A673 (cell line): ENCODE results near the gene KLK5. TPM values are rescaled to one million over a fixed set of nuclear protein-coding genes. Genes with fewer than 3 reads are reported as not detected.

Experiments used
- BruUV-seq: library from RNA; stranded (reverse); fragments of 400-500 nt; replicated peaks from 2 replicates; lab custom pipeline; 2021; lab: Mats Ljungman, UMichigan
- CTCF ChIA-PET: fragments of 300-600 bp; sonication (Branson Sonifier 250); formaldehyde crosslinking; loops from one replicate; lab custom pipeline; 2022; ENCODE audit warnings: antibody characterized with exemption; lab: Charles Lee
- POLR2A ChIA-PET: fragments of 300-600 bp; sonication (Branson Sonifier 250); formaldehyde crosslinking; loops from one replicate; lab custom pipeline; 2022; ENCODE audit warnings: antibody characterized with exemption; ENCODE audit not compliant: low non-redundant PET; lab: Charles Lee
- DNase-seq: peaks from one replicate; pipeline ENCODE4 v3.0.0-alpha.2; 2015; ENCODE audit warnings: low spot score
- H3K27ac ChIP-seq: fragments of 200-600 bp; sonication (generic); 2 replicates; pipeline ENCODE4 v1.5.1; 2016; ENCODE audit warnings: mixed run types, low read depth, mild to moderate bottlenecking, mixed read lengths, antibody characterized with exemption, low read length; ENCODE audit not compliant: poor library complexity, severe bottlenecking
- H3K27me3 ChIP-seq: fragments of 200-600 bp; sonication (generic); replicated peaks from 2 replicates; pipeline ENCODE4 v1.6.1; 2017; ENCODE audit warnings: mixed run types, low read depth, mild to moderate bottlenecking, mixed read lengths, antibody characterized with exemption, low read length; ENCODE audit not compliant: insufficient read depth, poor library complexity
- H3K36me3 ChIP-seq: fragments of 200-600 bp; sonication (generic); 2 replicates; pipeline ENCODE4 v1.6.1; 2016; ENCODE audit warnings: mixed run types, mild to moderate bottlenecking, mixed read lengths, antibody characterized with exemption, low read length; ENCODE audit not compliant: insufficient read depth, poor library complexity, severe bottlenecking
- H3K4me1 ChIP-seq: fragments of 200-600 bp; sonication (generic); 2 replicates; pipeline ENCODE4 v1.6.1; 2017; ENCODE audit warnings: mixed run types, mild to moderate bottlenecking, mixed read lengths, antibody characterized with exemption, low read length; ENCODE audit not compliant: insufficient read depth, poor library complexity, severe bottlenecking
- H3K4me3 ChIP-seq: fragments of 200-600 bp; sonication (generic); 2 replicates; pipeline ENCODE4 v1.5.1; 2016; ENCODE audit warnings: low read depth, mixed run types, mild to moderate bottlenecking, mixed read lengths, low read length; ENCODE audit not compliant: poor library complexity, severe bottlenecking
- H3K9me3 ChIP-seq: fragments of 200-600 bp; sonication (generic); 2 replicates; pipeline ENCODE4 v1.6.1; 2016; ENCODE audit warnings: mixed run types, low read depth, mild to moderate bottlenecking, mixed read lengths, antibody characterized with exemption, low read length; ENCODE audit not compliant: poor library complexity, severe bottlenecking
- EZH2 ChIP-seq: fragments of 200-600 bp; sonication (generic); IDR thresholded peaks from 2 replicates; pipeline ENCODE4 v1.6.1; 2017; ENCODE audit warnings: borderline replicate concordance, low read depth, mild to moderate bottlenecking, mixed read lengths, antibody characterized with exemption, low read length; ENCODE audit not compliant: poor library complexity, severe bottlenecking
- intact Hi-C: fragments of 100-400 bp; cut with micrococcal nuclease; formaldehyde crosslinking; loops from one replicate; pipeline ENCODE4 v1.10.0; 2022; ENCODE audit not compliant: unreplicated experiment
- total RNA-seq: library from RNA; stranded (reverse); gene quantifications from 2 replicates; pipeline ENCODE4 v1.2.3, GENCODE V29; 2021
- TF ChIP-seq, protein P1 (sequence below): fragments of 300-800, 200-600 bp; sonication (generic); conservative IDR thresholded peaks from 2 replicates; pipeline ENCODE4 v1.5.1; 2017; ENCODE audit warnings: low read depth, mild to moderate bottlenecking, antibody characterized with exemption, low read length, moderate library complexity, mixed read lengths

KLK5 gene
- total RNA-seq, 1 experiment from 2014 or later = not detected

DNA sequence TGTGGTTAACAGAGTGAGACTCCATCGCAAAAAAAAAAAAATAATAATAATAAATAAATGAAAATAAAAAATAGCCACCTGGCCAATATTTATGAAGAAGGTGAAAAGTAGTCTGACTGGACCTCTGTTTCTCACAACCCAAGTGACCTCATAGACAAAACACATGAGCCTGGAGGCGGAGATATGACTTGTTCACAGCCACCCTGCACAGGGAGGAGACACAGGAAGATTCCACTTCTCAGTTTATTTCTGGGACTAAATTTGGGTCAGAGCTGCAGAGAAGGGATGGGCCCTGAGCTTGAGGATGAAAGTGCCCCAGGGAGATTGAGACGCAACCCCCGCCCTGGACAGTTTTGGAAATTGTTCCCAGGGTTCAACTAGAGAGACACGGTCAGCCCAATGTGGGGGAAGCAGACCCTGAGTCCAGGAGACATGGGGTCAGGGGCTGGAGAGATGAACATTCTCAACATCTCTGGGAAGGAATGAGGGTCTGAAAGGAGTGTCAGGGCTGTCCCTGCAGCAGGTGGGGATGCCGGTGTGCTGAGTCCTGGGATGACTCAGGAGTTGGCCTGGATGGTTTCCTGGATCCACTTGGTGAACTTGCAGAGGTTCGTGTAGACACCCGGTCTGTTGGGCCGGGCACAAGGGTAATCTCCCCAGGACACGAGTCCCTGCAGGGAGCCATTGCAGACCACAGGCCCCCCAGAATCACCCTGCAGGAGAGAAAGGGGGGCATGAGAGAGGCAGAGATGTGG lies 9.6 kb downstream of the KLK5 start:
- Histone ChIP-seq H3K9me3 (peaks cover 7% of the 10 kb centered on the region), H3K36me3 (no peaks in the 10 kb centered on the region), H3K4me3 (no peak overlapping the region), H3K27ac (no peak overlapping the region), H3K27me3 (peaks cover 5% of the 10 kb centered on the region), H3K4me1 (no peaks in the 10 kb centered on the region)
- intact Hi-C loops = no loop called here
- no peak for TF ChIP-seq EZH2
- TF ChIP-seq, protein P1, sequence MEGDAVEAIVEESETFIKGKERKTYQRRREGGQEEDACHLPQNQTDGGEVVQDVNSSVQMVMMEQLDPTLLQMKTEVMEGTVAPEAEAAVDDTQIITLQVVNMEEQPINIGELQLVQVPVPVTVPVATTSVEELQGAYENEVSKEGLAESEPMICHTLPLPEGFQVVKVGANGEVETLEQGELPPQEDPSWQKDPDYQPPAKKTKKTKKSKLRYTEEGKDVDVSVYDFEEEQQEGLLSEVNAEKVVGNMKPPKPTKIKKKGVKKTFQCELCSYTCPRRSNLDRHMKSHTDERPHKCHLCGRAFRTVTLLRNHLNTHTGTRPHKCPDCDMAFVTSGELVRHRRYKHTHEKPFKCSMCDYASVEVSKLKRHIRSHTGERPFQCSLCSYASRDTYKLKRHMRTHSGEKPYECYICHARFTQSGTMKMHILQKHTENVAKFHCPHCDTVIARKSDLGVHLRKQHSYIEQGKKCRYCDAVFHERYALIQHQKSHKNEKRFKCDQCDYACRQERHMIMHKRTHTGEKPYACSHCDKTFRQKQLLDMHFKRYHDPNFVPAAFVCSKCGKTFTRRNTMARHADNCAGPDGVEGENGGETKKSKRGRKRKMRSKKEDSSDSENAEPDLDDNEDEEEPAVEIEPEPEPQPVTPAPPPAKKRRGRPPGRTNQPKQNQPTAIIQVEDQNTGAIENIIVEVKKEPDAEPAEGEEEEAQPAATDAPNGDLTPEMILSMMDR = no peak
- CTCF ChIA-PET = interaction anchor here (0.5 kb wide), 1 partner anchor 105 kb away, joined by 3 read pairs; no protein-coding TSS in a partner anchor
- BruUV-seq = no TSS peak
- DNase-seq = no peak
- POLR2A ChIA-PET = no interaction called here

DNA sequence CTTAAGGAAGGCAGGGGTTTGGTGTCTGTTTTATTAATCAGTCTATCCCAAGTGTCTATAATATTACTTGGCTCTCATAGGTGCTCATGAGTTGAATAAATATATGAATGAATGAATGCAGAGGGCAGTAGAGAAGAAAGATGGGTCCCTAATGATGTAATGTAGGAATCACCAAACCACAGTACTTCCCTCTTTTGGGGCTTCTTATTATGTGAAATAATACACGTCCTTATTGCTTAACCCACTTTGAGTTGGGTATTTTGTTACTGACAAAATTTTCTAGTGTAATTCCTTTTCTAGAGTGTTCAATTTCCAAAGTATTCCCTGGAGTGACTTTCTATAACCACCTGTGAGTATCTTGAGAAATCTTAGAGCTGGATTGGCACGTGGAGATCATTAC lies 13.2 kb downstream of the KLK5 start:
- Histone ChIP-seq H3K27me3 (no peaks in the 10 kb centered on the region), H3K36me3 (no peaks in the 10 kb centered on the region), H3K4me3 (no peak overlapping the region), H3K9me3 (peaks cover 7% of the 10 kb centered on the region), H3K27ac (no peak overlapping the region), H3K4me1 (no peaks in the 10 kb centered on the region)
- CTCF ChIA-PET = no interaction called here
- no TSS peak for BruUV-seq
- no peak for TF ChIP-seq EZH2
- TF ChIP-seq, protein P1 = no peak
- POLR2A ChIA-PET = no interaction called here
- DNase-seq = no peak
- intact Hi-C loops = no loop called here

DNA sequence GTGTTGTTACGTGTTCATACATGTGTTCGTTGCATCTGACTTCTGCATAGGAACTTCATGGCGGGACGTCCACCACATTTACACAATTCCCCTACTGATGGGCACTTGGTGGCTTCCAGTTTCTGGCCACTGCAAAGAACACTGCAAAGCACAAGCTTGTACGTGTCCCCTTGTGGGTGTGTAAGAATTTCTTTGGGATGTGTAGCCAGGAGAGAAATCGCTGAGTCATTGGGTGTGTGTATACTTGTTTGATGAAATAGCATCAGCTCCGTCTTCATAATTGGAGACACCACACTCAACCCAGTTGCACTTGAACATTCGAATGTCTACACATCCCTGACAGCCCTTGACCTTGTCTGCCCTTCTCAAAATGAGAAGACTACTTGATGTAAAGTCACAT lies 19.2 kb downstream of the KLK5 start:
- Histone ChIP-seq H3K27ac (no peak overlapping the region), H3K4me3 (no peak overlapping the region), H3K36me3 (no peaks in the 10 kb centered on the region), H3K27me3 (peaks cover 3% of the 10 kb centered on the region), H3K4me1 (no peaks in the 10 kb centered on the region), H3K9me3 (no peaks in the 10 kb centered on the region)
- no TSS peak for BruUV-seq
- POLR2A ChIA-PET = no interaction called here
- TF ChIP-seq, protein P1 = no peak
- no peak for TF ChIP-seq EZH2
- no peak for DNase-seq
- CTCF ChIA-PET = no interaction called here
- intact Hi-C loops = no loop called here
